Smooth muscle cell (in vitro differentiated cells): Measurements from ENCODE around the gene TMOD1. TPM values are rescaled to one million over a fixed set of nuclear protein-coding genes. Genes with fewer than 3 reads are reported as not detected.

Experiments
- DNase-seq: peaks from one replicate; lab custom pipeline; 2025; ENCODE audit not compliant: unreplicated experiment; lab: John Stamatoyannopoulos, UW
- H2AFZ ChIP-seq: fragments of 200-600 bp; sonication (generic); 2 replicates; pipeline ENCODE4 v1.6.0; 2016; ENCODE audit warnings: antibody characterized with exemption, low read depth, mild to moderate bottlenecking
- H3F3A ChIP-seq: fragments of 200-600 bp; sonication (generic); 2 replicates; pipeline ENCODE4 v1.6.0; 2017; ENCODE audit warnings: antibody characterized with exemption, low read depth
- H3K27ac ChIP-seq: fragments of 200-600 bp; sonication (generic); 2 replicates; pipeline ENCODE4 v1.5.1; 2016; ENCODE audit warnings: low read depth, mild to moderate bottlenecking
- H3K27me3 ChIP-seq: fragments of 200-600 bp; sonication (generic); 2 replicates; pipeline ENCODE4 v1.6.1; 2016; ENCODE audit warnings: low read depth, mild to moderate bottlenecking
- H3K36me3 ChIP-seq: fragments of 200-600 bp; sonication (generic); 2 replicates; pipeline ENCODE4 v1.5.1; 2016; ENCODE audit warnings: low read depth
- H3K4me1 ChIP-seq: fragments of 200-600 bp; sonication (generic); 2 replicates; pipeline ENCODE4 v1.5.1; 2016; ENCODE audit warnings: low read depth
- H3K4me2 ChIP-seq: fragments of 200-600 bp; sonication (generic); 2 replicates; pipeline ENCODE4 v1.6.0; 2016; ENCODE audit warnings: mild to moderate bottlenecking
- H3K4me3 ChIP-seq: fragments of 200-600 bp; sonication (generic); 2 replicates; pipeline ENCODE4 v1.5.1; 2016; ENCODE audit warnings: mild to moderate bottlenecking
- H3K79me2 ChIP-seq: fragments of 200-600 bp; sonication (generic); 2 replicates; pipeline ENCODE4 v1.6.0; 2016; ENCODE audit warnings: low read depth, mild to moderate bottlenecking
- H3K9ac ChIP-seq: fragments of 200-600 bp; sonication (generic); 2 replicates; pipeline ENCODE4 v1.6.0; 2016; ENCODE audit warnings: low read depth
- H3K9me3 ChIP-seq: fragments of 200-600 bp; sonication (generic); replicated peaks from 2 replicates; pipeline ENCODE4 v1.5.1; 2016; ENCODE audit warnings: low read depth
- H4K20me1 ChIP-seq: fragments of 200-600 bp; sonication (generic); 2 replicates; pipeline ENCODE4 v1.6.0; 2016; ENCODE audit warnings: low read depth
- WGBS: methylation state at CpG from one replicate; pipeline ENCODE4 v1.1.7; 2016; ENCODE audit warnings: low lambda C conversion rate; 5-methylcytosine and 5-hydroxymethylcytosine counted together
- polyA plus RNA-seq: library from polyadenylated mRNA; unstranded; fragments of >200 nt; fragmentation: Nextera tagmentation; extraction: Ambion mirVana; gene quantifications from 2 replicates; pipeline ENCODE4 v1.2.1, GENCODE V29; 2016
- total RNA-seq: library from RNA; depleted of rRNA; stranded (reverse); fragments of >200 nt; gene quantifications from 2 replicates; pipeline ENCODE4 v1.2.3, GENCODE V29; 2014
- TF ChIP-seq, protein P1 (sequence below): fragments of 200-600 bp; sonication (generic); IDR thresholded peaks from 2 replicates; pipeline ENCODE4 v1.5.1; 2017; ENCODE audit warnings: borderline replicate concordance, mild to moderate bottlenecking, antibody characterized with exemption; ENCODE audit not compliant: insufficient read depth, poor library complexity, severe bottlenecking

The TMOD1 gene
- total and polyA plus RNA-seq, 2 experiments from 2014 or later, result 0.18 to 0.19 TPM

DNA sequence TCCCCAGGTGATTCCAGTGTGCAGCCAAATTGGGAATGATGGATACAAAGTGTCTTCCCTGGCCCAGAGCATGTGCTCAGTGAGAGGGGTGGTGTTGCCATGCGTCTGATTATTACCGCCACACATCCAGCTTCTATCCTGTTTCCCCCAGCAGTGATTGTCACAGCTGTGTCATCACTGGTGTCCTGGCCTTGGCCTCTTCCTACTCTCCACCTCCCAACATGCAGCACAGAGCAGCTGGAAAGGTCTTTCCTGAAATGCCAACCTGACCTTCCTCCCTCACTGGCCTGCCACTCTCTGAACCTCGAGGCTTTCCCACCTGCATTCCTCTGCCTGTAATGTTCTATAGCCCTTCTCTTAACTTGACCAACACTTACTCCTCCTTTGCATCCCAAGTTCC, 60.0 kb downstream of the TMOD1 start:
- Histone ChIP-seq H2AFZ (no peak overlapping the region), H3K4me2 (no peak overlapping the region), H3K27me3 (no peaks in the 10 kb centered on the region), H3F3A (no peaks in the 10 kb centered on the region), H3K4me1 (peaks cover 10% of the 10 kb centered on the region), H3K36me3 (no peaks in the 10 kb centered on the region), H4K20me1 (no peaks in the 10 kb centered on the region), H3K4me3 (no peak overlapping the region), H3K27ac (no peak overlapping the region), H3K79me2 (no peaks in the 10 kb centered on the region), H3K9me3 (no peaks in the 10 kb centered on the region), H3K9ac (no peak overlapping the region)
- DNase-seq, result no peak
- TF ChIP-seq, protein P1, sequence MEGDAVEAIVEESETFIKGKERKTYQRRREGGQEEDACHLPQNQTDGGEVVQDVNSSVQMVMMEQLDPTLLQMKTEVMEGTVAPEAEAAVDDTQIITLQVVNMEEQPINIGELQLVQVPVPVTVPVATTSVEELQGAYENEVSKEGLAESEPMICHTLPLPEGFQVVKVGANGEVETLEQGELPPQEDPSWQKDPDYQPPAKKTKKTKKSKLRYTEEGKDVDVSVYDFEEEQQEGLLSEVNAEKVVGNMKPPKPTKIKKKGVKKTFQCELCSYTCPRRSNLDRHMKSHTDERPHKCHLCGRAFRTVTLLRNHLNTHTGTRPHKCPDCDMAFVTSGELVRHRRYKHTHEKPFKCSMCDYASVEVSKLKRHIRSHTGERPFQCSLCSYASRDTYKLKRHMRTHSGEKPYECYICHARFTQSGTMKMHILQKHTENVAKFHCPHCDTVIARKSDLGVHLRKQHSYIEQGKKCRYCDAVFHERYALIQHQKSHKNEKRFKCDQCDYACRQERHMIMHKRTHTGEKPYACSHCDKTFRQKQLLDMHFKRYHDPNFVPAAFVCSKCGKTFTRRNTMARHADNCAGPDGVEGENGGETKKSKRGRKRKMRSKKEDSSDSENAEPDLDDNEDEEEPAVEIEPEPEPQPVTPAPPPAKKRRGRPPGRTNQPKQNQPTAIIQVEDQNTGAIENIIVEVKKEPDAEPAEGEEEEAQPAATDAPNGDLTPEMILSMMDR, result no peak
- 92% methylated on average over 3 of the region's 3 CpGs for WGBS

DNA sequence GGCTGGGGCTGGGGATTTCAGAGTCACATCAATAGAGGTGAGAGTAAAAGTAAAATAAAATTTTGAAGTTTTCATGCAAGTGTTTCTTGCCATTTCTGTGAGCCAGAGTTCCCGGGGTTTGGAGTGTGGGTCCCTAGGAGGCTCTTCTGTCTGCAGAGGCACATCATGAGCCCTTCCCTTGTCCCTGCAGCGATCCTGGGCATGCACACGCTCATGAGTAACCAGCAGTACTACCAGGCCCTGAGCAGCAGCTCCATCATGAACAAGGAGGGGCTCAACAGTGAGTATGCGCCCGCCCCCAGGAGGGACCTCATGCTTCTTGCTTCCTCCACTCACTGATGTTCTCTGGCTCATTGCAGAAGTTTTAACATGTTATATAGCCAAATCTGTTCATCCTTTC, 61.1 kb downstream of the TMOD1 start:
- no peaks in the 10 kb centered on the region for H4K20me1 ChIP-seq
- H3K9ac ChIP-seq, result no peak overlapping the region
- TF ChIP-seq, protein P1, result no peak
- H3K4me1 ChIP-seq, result peaks cover 10% of the 10 kb centered on the region
- H2AFZ ChIP-seq, result no peak overlapping the region
- H3K4me3 ChIP-seq, result no peak overlapping the region
- H3K36me3 ChIP-seq, result no peaks in the 10 kb centered on the region
- no peaks in the 10 kb centered on the region for H3F3A ChIP-seq
- H3K4me2 ChIP-seq, result no peak overlapping the region
- H3K27ac ChIP-seq, result no peak overlapping the region
- no peak for DNase-seq
- 93% methylated on average over 5 of the region's 5 CpGs for WGBS
- H3K9me3 ChIP-seq, result no peaks in the 10 kb centered on the region
- H3K79me2 ChIP-seq, result no peaks in the 10 kb centered on the region
- H3K27me3 ChIP-seq, result no peaks in the 10 kb centered on the region

DNA sequence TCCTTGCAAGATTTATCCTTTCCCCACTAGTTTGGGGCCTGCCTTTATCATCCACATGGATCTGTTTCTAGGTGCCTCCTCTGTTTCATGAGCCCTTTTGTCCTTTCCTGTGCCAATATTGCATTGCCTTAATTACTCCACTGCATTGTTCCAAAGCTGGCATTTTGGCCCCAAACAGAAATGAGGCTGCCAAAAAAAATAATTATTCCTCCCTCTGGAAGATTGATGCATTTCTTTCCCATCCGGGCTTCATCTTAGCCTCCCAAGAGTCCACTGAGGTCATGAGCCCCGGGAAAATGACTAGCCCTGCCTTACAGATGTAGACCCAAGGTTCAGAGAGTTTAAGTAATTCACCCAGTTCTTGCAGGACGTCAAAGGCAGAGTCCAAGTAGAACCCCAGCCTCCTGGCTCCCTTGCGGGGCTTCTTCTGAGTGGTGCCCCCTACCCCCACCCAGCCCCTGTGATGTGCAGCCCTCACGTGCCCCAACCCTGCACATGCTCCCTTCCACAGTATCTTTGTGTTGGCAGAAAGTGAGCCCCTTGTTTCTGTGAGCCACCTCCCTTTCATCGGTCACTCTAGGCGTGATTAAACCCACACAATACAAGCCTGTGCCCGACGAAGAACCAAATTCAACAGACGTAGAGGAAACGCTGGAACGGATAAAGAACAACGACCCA, 62.1 kb downstream of the TMOD1 start:
- H3F3A ChIP-seq, result no peaks in the 10 kb centered on the region
- no peak overlapping the region for H3K9ac ChIP-seq
- 94% methylated on average over 13 of the region's 13 CpGs for WGBS
- H3K27ac ChIP-seq, result no peak overlapping the region
- H3K79me2 ChIP-seq, result no peaks in the 10 kb centered on the region
- H3K36me3 ChIP-seq, result no peaks in the 10 kb centered on the region
- H4K20me1 ChIP-seq, result no peaks in the 10 kb centered on the region
- H3K4me1 ChIP-seq, result peaks cover 10% of the 10 kb centered on the region
- H3K27me3 ChIP-seq, result no peaks in the 10 kb centered on the region
- no peaks in the 10 kb centered on the region for H3K9me3 ChIP-seq
- no peak overlapping the region for H3K4me3 ChIP-seq
- TF ChIP-seq, protein P1, result no peak
- no peak overlapping the region for H2AFZ ChIP-seq
- no peak overlapping the region for H3K4me2 ChIP-seq
- DNase-seq, result no peak
